ENCODE data around the gene PRRX2.

- TF ChIP-seq CTCF (optimal IDR thresholded peaks at IDR 0.05 in 1 of 3, IDR thresholded peaks at IDR 0.05 in 1 of 3, conservative IDR thresholded peaks at IDR 0.05 in 1 of 3; ENCODE audit: extremely low read depth in 1 of 3, insufficient read depth in 2 of 3, low read length in 3 of 3) (no peak), EZH2 (IDR thresholded peaks at IDR 0.05; ENCODE audit: low read length) (no peak)
These were observed 24.3 kb upstream of the PRRX2 start for GRCh38 chr9:129640871-129641749.
